GM12878 (cell line): ENCODE data around the gene FUS.

Experiments used
- ATF2 ChIP-seq: IDR thresholded peaks from 2 replicates; pipeline ENCODE4 v1.6.1; 2012; ENCODE audit warnings: low read length, inconsistent platforms
- BACH1 ChIP-seq: fragments of 450-650 bp; IDR thresholded peaks from 2 replicates; pipeline ENCODE4 v1.6.1; 2017; ENCODE audit warnings: mild to moderate bottlenecking, borderline replicate concordance
- E2F4 ChIP-seq: IDR thresholded peaks from 2 replicates; pipeline ENCODE4 v1.6.1; 2012; ENCODE audit warnings: low read depth, low read length, improper control_type of control experiment
- IRF5 ChIP-seq: fragments of 450-650 bp; IDR thresholded peaks from 2 replicates; pipeline ENCODE4 v1.6.1; 2017; ENCODE audit warnings: borderline replicate concordance
- JUNB ChIP-seq: IDR thresholded peaks from 2 replicates; pipeline ENCODE4 v1.6.1; 2016; ENCODE audit warnings: antibody characterized with exemption, mild to moderate bottlenecking

GRCh38 chr16:31133046-31133501 lies 46.9 kb upstream of the FUS start:
- no peak for TF ChIP-seq ATF2
- no peak for TF ChIP-seq JUNB
- no peak for TF ChIP-seq BACH1
- no peak for TF ChIP-seq IRF5
- TF ChIP-seq E2F4 = no peak
